Measurements from ENCODE around the gene BST1.
A peak's percentile ranks its signal among the peaks of the same experiment; 100 is the strongest.
"Not testable (repeated sequence)": the region's sequence is repeated elsewhere in the genome, so short reads cannot be mapped to it uniquely, and the experiment has no call there.

The BST1 gene

DNA sequence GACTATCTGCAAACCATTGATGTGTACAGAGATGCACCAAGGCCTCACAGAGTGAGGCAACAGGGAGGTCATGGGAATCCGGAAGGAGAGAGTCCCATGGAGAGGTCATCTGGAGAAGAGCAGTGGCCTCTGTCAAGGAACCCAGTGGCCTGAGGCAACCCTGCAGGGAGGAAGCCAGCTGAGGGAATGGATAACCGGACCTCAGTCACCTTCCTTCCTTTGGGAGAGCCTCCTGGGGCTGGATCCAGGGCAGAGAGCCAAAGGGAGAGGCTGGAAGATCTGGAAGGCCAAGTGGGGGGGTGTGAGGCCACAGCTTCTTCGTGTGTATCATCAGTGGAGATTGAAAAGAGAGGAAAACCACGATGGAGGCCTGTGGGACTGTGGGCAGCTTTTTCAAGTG, 50.9 kb downstream of the BST1 start:
- DNase-seq = no peak

DNA sequence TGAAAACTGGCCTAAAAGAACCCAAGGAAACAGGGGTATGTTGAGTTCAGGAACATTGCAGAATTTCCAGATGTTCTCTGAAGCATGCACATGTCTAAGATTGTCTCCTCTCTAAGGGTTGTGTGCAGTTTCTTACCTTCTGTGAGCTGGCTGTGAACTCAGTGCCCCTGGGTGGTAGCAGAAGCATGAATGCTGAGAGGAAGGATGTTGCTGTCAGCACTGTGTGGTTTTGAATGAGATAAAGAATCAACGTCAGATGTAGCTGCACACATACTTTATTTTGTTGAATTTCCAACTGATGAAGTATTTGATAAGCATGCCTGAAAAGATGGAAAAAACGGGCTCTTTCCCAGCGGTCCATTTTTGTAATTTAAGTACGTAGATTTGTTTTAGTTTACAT, 51.5 kb downstream of the BST1 start:
- DNase-seq = peak; percentile 55

- DNase-seq = no peak
Measured at GRCh38 chr4:15755321-15756155, 52.7 kb downstream of the BST1 start.

DNA sequence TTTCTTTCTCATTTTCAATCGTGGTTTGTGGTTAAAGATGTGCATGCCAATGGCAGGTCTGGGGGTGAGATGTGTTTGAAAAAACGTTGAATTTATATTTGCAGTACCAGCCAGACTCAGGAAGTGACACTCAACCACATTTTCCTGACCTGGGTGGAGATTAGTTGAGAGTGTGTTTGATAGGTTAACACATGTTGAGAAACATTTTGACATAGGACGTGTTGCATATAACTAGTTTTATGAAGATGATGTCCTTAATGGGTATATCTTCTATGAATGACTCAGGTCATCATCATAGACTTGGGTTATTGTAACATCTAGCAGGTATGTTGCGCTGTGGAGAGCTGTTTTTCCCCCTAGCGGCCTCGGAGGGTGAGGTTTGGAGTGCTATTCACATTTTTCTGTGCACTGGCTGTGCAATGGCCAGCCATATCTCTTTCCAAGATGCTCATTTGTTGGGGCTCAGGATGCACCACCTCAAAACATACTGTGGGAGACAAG, 53.5 kb downstream of the BST1 start:
- DNase-seq = peak; percentile 87

- no peak for DNase-seq
Measured at GRCh38 chr4:15757054-15757453, 54.2 kb downstream of the BST1 start.

GRCh38 chr4:15758294-15758693, 55.4 kb downstream of the BST1 start:
- DNase-seq = no peak

DNA sequence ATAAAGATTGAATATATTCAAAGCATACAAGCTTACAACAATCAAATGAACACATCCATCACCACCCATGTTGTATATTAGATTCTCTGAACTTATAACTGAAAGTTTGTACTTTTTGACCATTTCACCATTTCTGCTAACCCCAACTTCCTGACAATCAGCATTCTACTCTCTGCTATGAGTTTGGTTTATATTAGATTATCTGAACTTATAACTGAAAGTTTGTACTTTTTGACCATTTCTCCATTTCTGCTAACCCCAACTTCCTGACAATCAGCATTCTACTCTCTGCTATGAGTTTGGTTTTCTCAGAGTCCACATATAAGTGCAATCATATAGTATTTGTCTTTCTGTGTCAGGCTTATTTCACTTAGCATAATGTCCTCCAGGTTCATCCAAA, 59.6 kb downstream of the BST1 start:
- not testable (repeated sequence) for DNase-seq

- DNase-seq = no peak
Measured at GRCh38 chr4:15765391-15765790, 62.5 kb downstream of the BST1 start.

GRCh38 chr4:15765910-15766697, 63.2 kb downstream of the BST1 start:
- peak; percentile 54 for DNase-seq

DNA sequence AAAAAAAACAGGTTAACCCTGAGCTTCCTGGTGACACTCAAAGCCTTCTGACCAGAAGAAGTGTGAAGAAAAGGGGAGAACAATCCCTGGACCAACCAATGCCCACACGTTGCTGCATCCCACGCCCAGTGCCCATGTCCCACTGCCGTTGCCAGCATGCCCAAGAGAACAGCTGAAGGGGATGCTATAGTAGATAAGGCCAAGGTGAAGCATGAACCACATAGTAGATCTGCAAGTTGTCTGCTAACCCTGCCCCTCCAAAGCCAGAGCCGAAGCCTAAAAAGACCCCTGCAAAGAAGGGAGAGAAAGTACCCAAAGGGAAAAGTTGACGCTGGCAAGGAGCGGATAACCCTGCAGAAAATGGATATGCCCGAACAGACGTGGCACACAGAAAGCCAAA, 64.0 kb downstream of the BST1 start:
- DNase-seq = no peak

GRCh38 chr4:15769202-15769601, 66.3 kb downstream of the BST1 start:
- DNase-seq = no peak

DNA sequence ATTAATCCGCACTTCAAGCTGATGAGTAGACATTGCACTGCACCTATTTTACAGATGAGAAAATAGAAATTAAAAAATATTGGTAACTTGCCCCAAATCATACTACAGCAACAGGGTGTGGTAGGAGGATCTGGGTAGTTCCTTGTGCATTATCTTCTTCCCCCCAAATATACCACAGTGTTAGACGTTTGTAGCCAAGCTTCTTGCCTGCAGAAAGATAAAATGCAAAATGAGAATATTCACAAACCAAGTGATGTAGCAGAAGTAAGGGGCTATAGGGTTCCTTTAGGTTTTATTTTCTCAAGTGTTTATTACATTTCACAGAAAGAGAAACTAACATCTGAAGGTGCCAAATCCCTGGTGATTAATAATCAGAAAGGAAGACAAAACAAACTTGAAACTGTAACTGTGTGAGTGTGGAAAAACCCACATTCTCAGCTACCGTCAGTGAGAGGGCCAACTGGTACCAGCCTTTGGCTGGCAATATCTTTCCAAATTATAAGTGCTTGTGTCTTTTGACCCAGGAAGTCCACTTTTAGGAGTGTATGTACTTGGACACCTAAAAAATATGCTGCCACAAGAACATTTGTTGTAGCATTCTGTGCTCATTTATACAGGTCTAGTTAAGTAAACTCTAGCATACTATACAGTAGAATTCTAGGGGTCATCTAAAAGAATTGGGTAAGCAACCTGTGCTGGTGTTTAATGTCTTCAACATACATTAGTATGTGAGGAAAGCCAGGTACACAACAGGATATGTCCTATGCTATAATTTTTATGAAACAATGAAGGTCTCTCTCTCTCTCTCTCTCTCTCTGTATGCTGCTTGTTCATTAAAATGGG, 68.6 kb downstream of the BST1 start:
- no peak for DNase-seq

- no peak for DNase-seq
Measured at GRCh38 chr4:15774020-15774420, 71.2 kb downstream of the BST1 start.

- DNase-seq = no peak
Measured at GRCh38 chr4:15776871-15777648, 74.2 kb downstream of the BST1 start.

- no peak for DNase-seq
Measured at GRCh38 chr4:15777697-15778288, 74.9 kb downstream of the BST1 start.

DNA sequence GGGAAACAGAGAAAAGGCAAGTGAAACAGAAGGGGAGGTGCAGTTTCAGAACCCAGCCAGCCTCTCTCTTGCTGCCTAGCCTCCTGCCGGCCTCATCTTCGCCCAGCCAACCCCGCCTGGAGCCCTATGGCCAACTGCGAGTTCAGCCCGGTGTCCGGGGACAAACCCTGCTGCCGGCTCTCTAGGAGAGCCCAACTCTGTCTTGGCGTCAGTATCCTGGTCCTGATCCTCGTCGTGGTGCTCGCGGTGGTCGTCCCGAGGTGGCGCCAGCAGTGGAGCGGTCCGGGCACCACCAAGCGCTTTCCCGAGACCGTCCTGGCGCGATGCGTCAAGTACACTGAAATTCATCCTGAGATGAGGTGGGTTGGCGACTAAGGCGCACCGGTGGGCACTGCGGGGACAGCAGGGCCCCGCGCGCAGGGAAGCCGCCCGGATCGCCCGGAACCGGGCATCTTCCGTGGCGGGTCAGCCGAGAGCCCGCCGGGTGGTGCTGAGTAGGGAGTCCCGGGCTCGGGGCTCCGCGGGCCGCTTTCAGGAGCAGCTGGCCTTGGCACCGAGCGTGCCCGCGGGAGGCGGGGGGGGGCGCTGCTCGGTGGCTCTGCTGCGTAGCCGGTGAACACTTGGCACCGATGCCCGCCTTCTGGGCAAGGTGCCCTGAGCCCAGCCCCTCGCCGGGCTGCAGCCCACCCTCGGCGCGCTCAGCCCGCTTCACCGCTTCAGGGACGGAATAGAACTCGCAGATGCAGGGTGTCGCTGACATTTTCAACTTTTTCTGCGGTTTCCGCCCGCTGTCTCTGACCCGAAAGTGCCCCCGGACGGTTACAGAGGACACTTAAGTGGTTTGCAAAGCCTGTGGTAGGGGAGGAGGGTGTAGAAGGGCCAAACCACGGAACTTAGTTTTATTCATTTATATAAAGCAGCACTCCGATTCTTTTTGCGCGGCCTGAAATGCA, 75.7 kb downstream of the BST1 start, which contains the start of gene CD38:
Gene CD38, plus strand, starts transcription at position 40 of the 953 bp plus-strand sequence. Its CDS starts 87 bp downstream, at position 127.
- peak; percentile 57 for DNase-seq

GRCh38 chr4:15779306-15779705, 76.4 kb downstream of the BST1 start:
- DNase-seq = no peak

DNA sequence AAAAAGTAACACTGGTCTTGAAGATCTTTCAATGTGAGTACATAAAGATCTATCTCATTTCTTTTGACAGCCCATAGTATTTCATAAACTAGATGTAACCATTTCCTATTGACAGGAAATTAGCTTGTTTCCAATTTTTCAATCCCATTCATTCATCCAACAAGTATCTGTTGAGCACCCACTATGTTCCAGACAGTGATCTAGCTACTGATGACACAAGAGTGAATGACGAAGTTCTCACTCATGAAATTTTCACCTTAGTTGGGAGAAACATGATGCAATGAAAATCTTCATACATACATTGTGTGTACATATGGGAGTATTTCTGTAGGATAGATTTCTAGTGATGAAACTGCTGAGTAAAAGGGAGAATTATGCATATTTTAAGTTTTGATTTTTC, 76.9 kb downstream of the BST1 start:
- no peak for DNase-seq

- DNase-seq = no peak
Measured at GRCh38 chr4:15781427-15782095, 78.7 kb downstream of the BST1 start.

Data from CD4-positive, alpha-beta T cell treated with Interleukin-10 for 1 hour (primary cell).